IMR-90 (cell line): ENCODE measurements around the gene SYVN1. TPM values are rescaled to one million over a fixed set of nuclear protein-coding genes. Genes with fewer than 3 reads are reported as not detected.

Experiments
- ATAC-seq: fragments of 200-7000 bp; cut with Tn5 transposase; 2 replicates; pipeline ENCODE4 v1.9.1; 2020; ENCODE audit warnings: low read depth, mild to moderate bottlenecking, moderate library complexity
- BruUV-seq: library from RNA; stranded (reverse); fragments of 400-500 nt; replicated peaks from 2 replicates; lab custom pipeline; 2021; lab: Mats Ljungman, UMichigan
- CTCF ChIA-PET: fragments of 300-600 bp; formaldehyde crosslinking; extraction: SDS; loops from one replicate; lab custom pipeline; 2021; ENCODE audit warnings: antibody characterized with exemption; lab: Yijun Ruan, JAX
- POLR2A ChIA-PET: fragments of 300-600 bp; sonication (Branson Sonifier 250); formaldehyde crosslinking; loops from one replicate; lab custom pipeline; 2022; ENCODE audit warnings: antibody characterized with exemption; ENCODE audit not compliant: unreplicated experiment; lab: Charles Lee
- DNase-seq: peaks from one replicate; pipeline ENCODE4 v3.0.0; 2013
- H2AFZ ChIP-seq: replicated peaks from 2 replicates; pipeline ENCODE3; 2013; ENCODE audit warnings: low read length, mild to moderate bottlenecking; ENCODE audit not compliant: poor library complexity
- H2AK5ac ChIP-seq: 2 replicates; pipeline ENCODE4 v1.6.1; 2013; ENCODE audit warnings: low read depth, low read length, inconsistent platforms
- H2AK9ac ChIP-seq: replicated peaks from 2 replicates; pipeline ENCODE3; 2013; ENCODE audit warnings: mild to moderate bottlenecking, low read depth, low read length, moderate library complexity; ENCODE audit not compliant: poor library complexity
- H2BK120ac ChIP-seq: 2 replicates; pipeline ENCODE4 v1.6.1; 2013; ENCODE audit warnings: low read depth, low read length, inconsistent platforms
- H2BK15ac ChIP-seq: 3 replicates; pipeline ENCODE4 v1.6.1; 2013; ENCODE audit warnings: low read depth, low read length, inconsistent platforms
- H2BK20ac ChIP-seq: 2 replicates; pipeline ENCODE4 v1.6.1; 2013; ENCODE audit warnings: low read depth, mild to moderate bottlenecking, inconsistent platforms, low read length, moderate library complexity
- H2BK5ac ChIP-seq: 2 replicates; pipeline ENCODE4 v1.6.1; 2013; ENCODE audit warnings: mild to moderate bottlenecking, low read depth, low read length, inconsistent platforms; ENCODE audit not compliant: poor library complexity, severe bottlenecking
- H3K14ac ChIP-seq: replicated peaks from 2 replicates; pipeline ENCODE4 v1.6.1; 2013; ENCODE audit warnings: low read depth, low read length, inconsistent platforms
- H3K18ac ChIP-seq: 2 replicates; pipeline ENCODE4 v1.6.1; 2013; ENCODE audit warnings: low read depth, low read length, control low read depth
- H3K23ac ChIP-seq: 2 replicates; pipeline ENCODE4 v1.6.1; 2013; ENCODE audit warnings: low read depth, low read length, inconsistent platforms
- H3K27ac ChIP-seq: 2 replicates; pipeline ENCODE4 v1.5.1; 2013; ENCODE audit warnings: mild to moderate bottlenecking, control low read depth, low read length; ENCODE audit not compliant: insufficient read depth
- H3K27me3 ChIP-seq: 2 replicates; pipeline ENCODE4 v1.6.1; 2013; ENCODE audit warnings: low read length; ENCODE audit not compliant: control insufficient read depth, insufficient read depth
- H3K36me3 ChIP-seq: 2 replicates; pipeline ENCODE4 v1.6.1; 2013; ENCODE audit warnings: low read length, mixed read lengths; ENCODE audit not compliant: control insufficient read depth, insufficient read depth
- H3K4ac ChIP-seq: 2 replicates; pipeline ENCODE4 v1.6.1; 2013; ENCODE audit warnings: low read depth, low read length, inconsistent platforms
- H3K4me1 ChIP-seq: 2 replicates; pipeline ENCODE4 v1.6.1; 2013; ENCODE audit warnings: low read length, mixed read lengths; ENCODE audit not compliant: control insufficient read depth, insufficient read depth
- H3K4me2 ChIP-seq: 2 replicates; pipeline ENCODE4 v1.6.1; 2013; ENCODE audit warnings: low read depth, mild to moderate bottlenecking, control low read depth, low read length, moderate library complexity
- H3K4me3 ChIP-seq: 2 replicates; pipeline ENCODE4 v1.5.1; 2013; ENCODE audit warnings: low read depth, mild to moderate bottlenecking, control low read depth, low read length, moderate library complexity; ENCODE audit not compliant: insufficient read depth
- H3K56ac ChIP-seq: 2 replicates; pipeline ENCODE4 v1.6.1; 2013; ENCODE audit warnings: low read length, inconsistent platforms; ENCODE audit not compliant: insufficient read depth; ENCODE audit errors: extremely low read depth
- H3K79me1 ChIP-seq, 2 experiments: 2 replicates each; pipeline ENCODE4 v1.6.1; 2013; ENCODE audit warnings: low read length in 2 of 2, inconsistent platforms in 1 of 2, low read depth in 1 of 2
- H3K9ac ChIP-seq: 2 replicates; pipeline ENCODE4 v1.6.1; 2013; ENCODE audit warnings: low read depth, low read length, control low read depth
- H3K9me1 ChIP-seq: 2 replicates; pipeline ENCODE4 v1.6.1; 2013; ENCODE audit warnings: low read length, inconsistent platforms; ENCODE audit not compliant: insufficient read depth
- H3K9me3 ChIP-seq: 2 replicates; pipeline ENCODE4 v1.6.1; 2013; ENCODE audit warnings: low read length; ENCODE audit not compliant: control insufficient read depth, insufficient read depth
- H4K20me1 ChIP-seq: 2 replicates; pipeline ENCODE4 v1.6.1; 2013; ENCODE audit warnings: low read length, inconsistent platforms; ENCODE audit not compliant: insufficient read depth
- H4K5ac ChIP-seq: 2 replicates; pipeline ENCODE4 v1.6.1; 2013; ENCODE audit warnings: mild to moderate bottlenecking, low read depth, low read length, control low read depth
- H4K8ac ChIP-seq, 2 experiments: 2 replicates each; pipeline ENCODE4 v1.6.1; 2013; ENCODE audit warnings: low read depth in 2 of 2, low read length in 2 of 2, control low read depth in 1 of 2, inconsistent platforms in 1 of 2
- H4K91ac ChIP-seq: 2 replicates; pipeline ENCODE4 v1.6.1; 2013; ENCODE audit warnings: low read depth, low read length, inconsistent platforms; ENCODE audit not compliant: insufficient read depth
- BHLHE40 ChIP-seq: fragments of 150-350 bp; IDR thresholded peaks from 2 replicates; pipeline ENCODE4 v1.6.1; 2016; ENCODE audit warnings: mild to moderate bottlenecking, low read depth, low read length
- CHD1 ChIP-seq: IDR thresholded peaks from 2 replicates; pipeline ENCODE4 v1.6.1; 2012; ENCODE audit warnings: low read depth, low read length, improper control_type of control experiment
- MAZ ChIP-seq: IDR thresholded peaks from 2 replicates; pipeline ENCODE4 v1.6.1; 2012; ENCODE audit warnings: low read depth, mild to moderate bottlenecking, low read length, improper control_type of control experiment, moderate library complexity, borderline replicate concordance
- MXI1 ChIP-seq: IDR thresholded peaks from 2 replicates; pipeline ENCODE4 v1.6.1; 2012; ENCODE audit warnings: low read depth, mild to moderate bottlenecking, low read length, moderate library complexity, borderline replicate concordance
- NFE2L2 ChIP-seq: fragments of 150-350 bp; IDR thresholded peaks from 2 replicates; pipeline ENCODE4 v1.6.1; 2016; ENCODE audit warnings: low read depth, mild to moderate bottlenecking, low read length
- RFX5 ChIP-seq: IDR thresholded peaks from 2 replicates; pipeline ENCODE4 v1.8.0; 2012; ENCODE audit warnings: low read depth, mild to moderate bottlenecking, low read length, moderate library complexity
- WGBS, 2 experiments: methylation state at CpG; one replicate each; pipeline versions ENCODE4 v1.1.5 to v1.1.7; 2013; ENCODE audit warnings: missing lambda C conversion rate in 2 of 2; ENCODE audit not compliant: insufficient read length in 1 of 2; ENCODE audit errors: extremely low coverage in 2 of 2; 5-methylcytosine and 5-hydroxymethylcytosine counted together
- dilution Hi-C: fragments of 300-500 bp; cut with HindIII; formaldehyde crosslinking; loops from one replicate; pipeline ENCODE4 v1.14.3; 2018; ENCODE audit warnings: low sequenced_read_pairs; ENCODE audit not compliant: unreplicated experiment
- in situ Hi-C: fragments of 300-500 bp; cut with MboI; formaldehyde crosslinking; loops from 3 replicates; pipeline ENCODE4 v1.14.3; 2019; ENCODE audit warnings: low sequenced_read_pairs, inconsistent platforms, mixed read lengths
- intact Hi-C: fragments of 100-400 bp; cut with micrococcal nuclease; formaldehyde crosslinking; loops from 2 replicates; pipeline ENCODE4 v1.10.0; 2022
- polyA plus RNA-seq, 3 experiments: library from polyadenylated mRNA; depleted of rRNA; stranded (reverse); fragments of >200 nt; gene quantifications; 2 replicates each; pipeline ENCODE4 v1.2.3, GENCODE V29; 2012; ENCODE audit warnings: low replicate concordance in 1 of 3
- total RNA-seq: library from RNA; depleted of rRNA; stranded (reverse); fragments of >200 nt; gene quantifications from 2 replicates; pipeline ENCODE4 v1.2.3, GENCODE V29; 2012

Gene SYVN1
- total and polyA plus RNA-seq, 2 of the 4 experiments (the other 2 are of a cell fraction): 9.5 to 52.9 TPM

- no peak overlapping the region for H3K4me3 ChIP-seq
- intact Hi-C loops (no loop called here), dilution Hi-C loops (no loop called here), in situ Hi-C loops (no loop called here)
- TF ChIP-seq CHD1 (no peak), MAZ (no peak), MXI1 (no peak), NFE2L2 (no peak), BHLHE40 (no peak), RFX5 (no peak)
- peak overlapping the region; percentile 11; the same call in 1 of the 2 replicates for H3K18ac ChIP-seq
- no peaks in the 10 kb centered on the region for H4K20me1 ChIP-seq
- H2BK20ac ChIP-seq: peak overlapping the region; percentile 34
- ChIA-PET POLR2A (no interaction called here), CTCF (interaction anchor here (1.0 kb wide), 1 partner anchor 13 kb away, joined by 3 read pairs; no protein-coding TSS in a partner anchor)
- H3K9ac ChIP-seq: peak overlapping the region; percentile 53
- no peaks in the 10 kb centered on the region for H3K36me3 ChIP-seq
- H3K27me3 ChIP-seq: no peaks in the 10 kb centered on the region
- H4K5ac ChIP-seq: peak overlapping the region; percentile 98
- BruUV-seq: no TSS peak
- H2BK15ac ChIP-seq: no peak overlapping the region; the same call in 2 of the 3 replicates
- peak overlapping the region; percentile 77 for H3K14ac ChIP-seq
- H4K91ac ChIP-seq: peak overlapping the region; percentile 25; the same call in 1 of the 2 replicates
- peak overlapping the region; percentile 78 for H3K4ac ChIP-seq
- WGBS, 2 experiments: 9% methylated on average over 6 of the region's 31 CpGs; no CpG with 5 or more reads in 1 of the 2 experiments
- H3K4me2 ChIP-seq: peak overlapping the region; percentile 75
- H3K9me3 ChIP-seq: no peaks in the 10 kb centered on the region
- DNase-seq (no peak), ATAC-seq (no peak; the same call in 1 of the 2 replicates)
- no peak overlapping the region for H3K27ac ChIP-seq
- H3K23ac ChIP-seq: peak overlapping the region; percentile 44; the same call in 1 of the 2 replicates
- peak overlapping the region; percentile 95 for H2AFZ ChIP-seq
- peak overlapping the region; percentile 35; the same call in 1 of the 2 replicates for H2BK120ac ChIP-seq
- H3K56ac ChIP-seq: no peak overlapping the region; the same call in 1 of the 2 replicates
- H3K79me1 ChIP-seq: no peaks in the 10 kb centered on the region
- peak overlapping the region; percentile 91 to 93 for H4K8ac ChIP-seq
- H3K9me1 ChIP-seq: peaks cover 10% of the 10 kb centered on the region; the same call in 1 of the 2 replicates
- H2BK5ac ChIP-seq: no peak overlapping the region
- H2AK9ac ChIP-seq: no peak overlapping the region
- H3K4me1 ChIP-seq: peaks cover 10% of the 10 kb centered on the region
- no peak overlapping the region for H2AK5ac ChIP-seq
Observed at GRCh38 chr11:65165410-65166317, 31.3 kb upstream of the SYVN1 start.
